CD4-positive, alpha-beta T cell treated with Interferon alpha-2 for 1 hour (primary cell): ENCODE data around the gene NINJ1.
"Not testable (repeated sequence)": the region's sequence is repeated elsewhere in the genome, so short reads cannot be mapped to it uniquely, and the experiment has no call there.

Experiments used
- DNase-seq, 2 donors: peaks; one replicate each; pipeline ENCODE4 v3.0.0-alpha.2; 2020 to 2022

Gene NINJ1

DNA sequence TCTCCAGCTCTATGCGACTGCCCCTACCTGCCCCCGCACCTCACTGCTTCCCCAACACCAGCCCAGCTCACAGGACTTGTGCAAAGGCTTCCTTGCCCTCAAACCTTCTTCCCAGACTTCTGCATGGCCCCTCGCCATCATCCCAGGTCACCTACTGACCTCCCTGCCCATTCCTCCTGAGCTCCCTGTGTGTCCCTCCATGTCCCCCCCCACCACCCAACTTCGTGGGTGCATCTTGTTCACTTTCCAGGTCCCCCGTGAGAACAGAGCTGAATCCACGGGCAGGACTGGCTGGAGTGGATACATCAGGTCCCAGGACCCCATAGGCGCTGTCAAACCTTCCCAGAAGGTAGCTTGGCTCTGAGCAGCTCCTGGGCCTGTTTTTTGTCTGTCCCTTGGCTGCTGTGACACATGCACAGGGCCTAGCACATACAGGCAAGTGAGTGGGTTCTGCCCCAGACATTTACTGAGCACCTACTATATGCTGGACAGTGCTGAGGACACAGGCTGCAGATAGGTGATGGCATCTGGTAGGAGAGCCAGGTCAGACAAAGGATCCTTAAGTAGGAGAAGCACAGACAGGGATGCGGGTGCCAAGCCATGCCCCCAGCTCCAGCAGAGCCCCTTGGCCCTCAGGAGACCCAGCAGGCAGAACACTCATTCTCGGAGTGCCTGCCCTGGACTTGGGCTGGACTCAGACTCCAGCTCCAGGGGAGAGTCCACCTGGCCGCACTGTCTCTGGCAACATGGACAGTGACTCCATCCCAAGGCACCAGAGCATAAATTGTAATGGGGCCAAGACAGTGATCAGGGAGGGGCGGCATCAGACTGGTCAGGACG lies 15.0 kb downstream of the NINJ1 start:
- DNase-seq, result no peak

DNA sequence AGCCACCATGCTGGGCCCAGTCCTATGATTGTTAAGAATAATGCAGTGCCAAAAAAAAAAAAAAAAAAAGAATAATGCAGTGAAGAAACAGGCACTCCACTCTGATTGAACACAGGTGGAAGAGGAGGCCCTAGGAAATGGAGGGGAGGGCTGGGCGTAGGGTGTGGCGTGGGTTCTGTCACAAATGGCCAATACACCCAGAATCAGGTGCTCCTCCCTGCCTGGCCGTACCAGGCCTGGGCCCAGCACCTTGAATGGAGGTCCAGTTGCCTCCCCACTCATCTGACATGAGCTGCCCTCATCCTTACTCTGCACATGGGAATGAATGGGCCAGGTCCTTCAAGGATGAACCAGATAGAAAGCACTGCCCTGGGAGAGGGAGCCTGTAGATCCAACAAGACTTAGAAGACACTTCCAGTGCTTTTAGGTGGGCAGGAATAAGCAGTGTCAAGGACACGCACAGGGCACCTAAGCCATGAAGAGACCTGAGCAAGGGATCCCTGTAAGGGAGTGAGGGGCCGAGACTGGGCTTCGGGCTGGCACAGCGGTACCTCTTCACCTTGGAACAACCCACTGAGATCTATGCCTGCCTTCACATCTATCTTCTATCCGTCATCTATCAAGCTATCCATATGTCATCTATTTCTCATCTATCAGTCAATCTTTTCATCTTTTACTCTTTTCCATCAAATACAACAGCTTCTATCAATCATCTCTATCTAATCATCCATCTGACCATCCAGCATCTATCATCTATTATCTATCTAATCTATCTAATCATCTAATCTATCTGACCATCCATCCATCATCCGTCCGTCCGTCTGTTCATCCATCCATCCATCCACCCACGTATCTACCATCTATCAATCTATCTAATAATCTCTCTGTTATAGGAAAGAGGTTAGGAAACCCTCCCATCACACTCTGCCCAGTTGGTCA lies 15.9 kb downstream of the NINJ1 start:
- no peak for DNase-seq

DNA sequence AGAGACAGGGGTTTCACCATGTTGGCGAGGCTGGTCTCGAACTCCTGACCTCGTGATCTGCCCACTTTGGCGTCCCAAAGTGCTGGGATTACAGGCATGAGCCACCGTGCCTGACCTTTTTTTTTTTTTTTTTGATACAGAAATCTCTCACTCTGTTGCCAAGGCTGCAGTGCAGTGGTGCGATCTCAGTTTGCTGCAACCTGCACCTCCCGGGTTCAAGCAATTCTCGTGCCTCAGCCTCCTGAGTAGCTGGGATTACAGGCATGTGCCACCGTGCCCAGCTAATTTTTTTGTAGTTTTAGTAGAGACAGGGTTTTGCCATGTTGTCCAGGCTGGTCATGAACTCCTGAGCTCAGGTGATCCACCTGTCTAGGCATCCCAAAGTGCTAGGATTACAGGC lies 16.5 kb downstream of the NINJ1 start:
- not testable (repeated sequence) for DNase-seq

DNA sequence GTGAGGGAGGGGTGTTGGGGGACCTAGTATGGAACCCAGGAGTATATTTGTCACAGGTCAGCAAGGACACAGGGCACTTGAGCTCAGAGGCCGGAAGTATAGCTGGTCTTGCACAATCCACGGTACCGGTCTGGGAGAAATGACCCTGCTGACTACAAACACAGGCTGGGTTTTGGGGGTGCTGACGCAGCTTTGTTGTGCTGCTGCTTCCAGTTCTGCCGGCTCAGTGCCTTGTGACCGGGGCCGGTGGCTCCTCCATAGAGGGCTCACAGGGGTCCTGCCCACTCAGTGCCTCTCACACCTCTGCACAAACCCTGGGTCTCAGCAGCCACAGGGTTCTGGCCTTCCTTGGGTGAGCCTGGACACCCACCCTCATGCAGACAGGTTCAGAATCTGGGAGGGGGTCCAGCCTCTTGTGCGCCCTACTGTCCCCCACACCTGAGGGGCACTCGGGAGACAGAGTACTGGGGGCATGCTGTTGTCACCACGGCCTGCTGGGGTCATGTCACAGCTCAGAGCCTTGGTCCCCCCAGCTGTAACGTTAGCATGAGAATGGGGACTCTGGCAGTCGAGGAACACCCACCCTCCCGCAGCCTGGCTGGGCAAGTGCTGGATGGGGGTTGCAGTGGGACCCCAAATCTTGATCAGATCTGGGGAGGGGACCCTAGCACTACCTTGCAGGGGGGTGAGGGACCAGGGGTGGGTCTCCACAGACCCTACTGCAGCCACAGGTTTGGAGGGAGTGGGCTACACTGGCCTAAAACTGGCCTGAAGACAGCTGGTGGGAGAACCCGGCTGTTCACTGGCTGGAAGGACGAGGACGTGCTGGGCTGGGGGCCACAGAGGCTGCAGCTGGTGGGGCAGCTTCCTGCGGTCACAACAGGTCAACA lies 17.7 kb downstream of the NINJ1 start:
- DNase-seq, result peak in 1 of 2 donors; percentile 79

DNA sequence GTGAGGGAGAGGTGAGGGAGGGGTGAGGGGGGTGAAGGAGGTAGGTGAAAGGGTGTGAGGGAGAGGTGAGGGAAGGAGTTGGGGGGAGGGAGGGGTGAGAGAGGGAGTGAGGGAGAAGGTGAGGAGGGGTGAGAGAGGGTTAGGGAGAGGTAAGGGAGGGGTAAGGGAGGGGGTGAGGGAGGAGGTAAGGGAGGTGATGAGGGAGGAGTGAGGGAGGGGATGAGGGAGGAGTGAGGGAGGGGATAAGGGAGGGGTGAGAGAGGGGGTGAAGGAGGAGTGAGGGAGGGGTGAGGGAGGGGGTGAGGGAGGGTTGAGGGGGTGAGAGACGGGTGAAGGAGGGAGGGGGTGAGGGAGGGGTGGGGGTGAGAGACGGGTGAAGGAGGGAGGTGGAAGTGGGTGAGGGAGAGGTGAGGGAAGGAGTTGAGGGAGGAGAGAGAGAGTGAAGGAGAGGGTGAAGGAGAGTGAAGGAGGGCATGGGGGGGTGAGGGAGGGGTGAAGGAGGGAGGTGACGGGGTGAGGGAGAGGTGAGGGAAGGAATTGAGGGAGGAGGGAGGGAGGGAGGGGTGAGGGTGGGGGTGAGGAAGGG lies 18.5 kb downstream of the NINJ1 start:
- no peak for DNase-seq

DNA sequence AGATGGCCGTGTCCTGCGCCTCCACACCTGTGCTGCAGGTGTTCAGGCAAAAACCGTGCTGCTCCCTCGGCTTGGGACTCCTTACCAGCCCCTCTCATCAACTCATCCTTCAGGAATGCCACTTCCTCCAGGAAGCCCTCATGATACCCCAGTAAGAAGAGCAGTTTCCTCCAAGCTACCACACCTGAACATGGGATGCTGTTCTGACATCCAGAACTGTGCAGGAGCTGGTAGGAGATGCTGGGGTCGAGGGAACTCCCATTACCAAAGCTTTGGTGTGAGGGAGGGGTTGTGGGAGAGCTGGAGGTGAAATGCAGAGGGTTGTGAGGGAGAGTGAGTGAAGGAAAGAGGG lies 19.1 kb downstream of the NINJ1 start:
- DNase-seq, result no peak

DNA sequence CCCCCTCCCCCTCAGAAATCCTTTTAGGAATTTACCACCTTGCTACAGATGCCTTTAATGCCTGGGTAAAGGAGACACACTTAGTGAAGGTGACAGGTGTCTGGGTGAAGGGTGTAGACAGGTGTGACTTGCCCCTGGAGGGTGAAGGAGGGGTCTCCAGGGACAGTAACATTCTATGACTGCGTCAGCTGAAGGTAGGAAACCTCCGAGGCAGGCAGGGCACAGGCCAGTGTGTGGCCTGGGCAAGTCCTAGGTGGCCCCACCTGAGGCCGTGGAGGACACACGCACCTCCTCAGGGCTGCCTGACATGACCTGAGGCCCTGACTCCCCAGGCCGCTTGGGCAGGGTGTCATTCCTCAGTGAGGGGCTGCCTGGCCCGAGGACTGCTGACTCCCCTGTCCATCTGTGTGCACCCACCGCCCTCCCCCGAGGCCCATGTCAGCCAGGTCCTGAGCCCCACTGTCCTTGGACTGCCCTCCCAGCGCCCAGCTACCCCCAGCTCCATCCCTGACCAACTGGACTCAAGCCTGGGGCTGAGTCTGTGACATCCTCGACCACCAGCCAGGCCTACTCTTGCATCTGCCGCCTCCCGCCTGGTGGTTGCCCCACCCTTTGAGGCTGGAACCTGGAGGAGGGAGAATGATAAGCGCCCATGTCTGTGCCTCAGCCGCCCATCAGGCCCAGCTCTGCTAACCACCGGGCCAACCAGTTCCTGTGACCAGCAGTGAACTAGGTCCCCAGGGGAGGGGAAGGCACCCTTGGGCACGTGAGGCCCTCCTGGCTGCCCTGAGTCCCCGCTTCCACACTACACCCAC lies 19.7 kb downstream of the NINJ1 start:
- DNase-seq, result no peak

DNA sequence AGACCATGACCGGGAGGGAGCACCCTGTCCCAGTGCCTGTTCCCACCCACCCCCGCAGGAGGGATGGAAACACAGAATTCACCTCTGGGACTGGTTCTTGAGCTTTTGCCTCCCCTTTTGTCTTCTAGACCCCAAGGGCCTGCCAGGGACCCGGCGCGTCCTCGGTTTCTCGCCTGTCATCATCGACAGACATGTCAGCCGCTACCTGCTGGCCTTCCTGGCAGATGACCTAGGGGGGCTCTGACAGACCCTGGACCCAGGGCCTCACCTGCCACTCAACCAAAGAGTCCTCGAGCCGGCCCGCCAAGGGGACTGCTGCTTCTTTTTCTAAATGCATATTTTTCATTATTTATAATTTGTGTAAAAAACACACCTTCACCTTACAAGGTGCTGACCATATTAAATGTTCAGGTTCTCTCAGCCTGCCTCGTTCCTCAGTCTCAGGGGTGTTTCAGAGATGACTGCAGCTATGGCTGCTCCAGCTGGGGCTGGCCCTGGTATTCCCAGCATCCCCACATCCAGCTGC lies 21.1 kb downstream of the NINJ1 start:
- DNase-seq, result no peak

DNA sequence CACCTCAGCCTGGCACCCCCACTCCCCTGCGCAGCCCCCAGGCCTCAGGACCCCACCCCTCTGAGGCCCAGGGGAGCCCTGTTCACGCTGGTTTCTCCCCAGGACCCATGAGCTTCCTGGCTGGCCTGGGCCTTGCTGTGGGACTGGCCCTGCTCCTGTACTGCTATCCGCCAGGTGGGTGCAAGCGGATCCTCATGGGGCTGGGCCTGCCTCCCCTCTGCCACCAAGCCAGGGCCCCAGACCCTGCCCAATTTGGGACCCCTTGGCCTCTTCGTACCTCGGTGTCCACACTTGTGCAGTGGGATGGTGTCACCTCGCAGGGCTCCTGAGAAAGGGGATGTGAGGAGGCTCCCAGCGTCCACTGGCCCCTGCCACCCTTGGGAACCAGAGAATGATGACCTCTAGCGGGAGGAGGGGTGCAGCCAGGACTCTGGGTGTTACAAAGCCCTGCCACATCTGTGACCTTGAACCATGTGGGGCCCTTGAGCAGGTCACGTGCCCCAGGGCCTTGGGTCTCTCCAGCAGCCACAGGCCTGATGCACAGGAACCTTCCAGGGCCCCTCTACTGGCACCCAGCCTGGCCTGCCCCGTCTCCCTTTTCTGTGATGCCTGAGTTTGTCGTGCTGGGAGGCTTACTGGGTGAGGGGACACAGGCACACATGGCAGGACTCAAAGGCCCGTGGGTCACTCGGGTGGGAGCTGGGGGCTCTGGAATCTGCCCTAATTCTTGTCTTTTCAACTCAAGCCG lies 21.8 kb downstream of the NINJ1 start:
- no peak for DNase-seq

DNA sequence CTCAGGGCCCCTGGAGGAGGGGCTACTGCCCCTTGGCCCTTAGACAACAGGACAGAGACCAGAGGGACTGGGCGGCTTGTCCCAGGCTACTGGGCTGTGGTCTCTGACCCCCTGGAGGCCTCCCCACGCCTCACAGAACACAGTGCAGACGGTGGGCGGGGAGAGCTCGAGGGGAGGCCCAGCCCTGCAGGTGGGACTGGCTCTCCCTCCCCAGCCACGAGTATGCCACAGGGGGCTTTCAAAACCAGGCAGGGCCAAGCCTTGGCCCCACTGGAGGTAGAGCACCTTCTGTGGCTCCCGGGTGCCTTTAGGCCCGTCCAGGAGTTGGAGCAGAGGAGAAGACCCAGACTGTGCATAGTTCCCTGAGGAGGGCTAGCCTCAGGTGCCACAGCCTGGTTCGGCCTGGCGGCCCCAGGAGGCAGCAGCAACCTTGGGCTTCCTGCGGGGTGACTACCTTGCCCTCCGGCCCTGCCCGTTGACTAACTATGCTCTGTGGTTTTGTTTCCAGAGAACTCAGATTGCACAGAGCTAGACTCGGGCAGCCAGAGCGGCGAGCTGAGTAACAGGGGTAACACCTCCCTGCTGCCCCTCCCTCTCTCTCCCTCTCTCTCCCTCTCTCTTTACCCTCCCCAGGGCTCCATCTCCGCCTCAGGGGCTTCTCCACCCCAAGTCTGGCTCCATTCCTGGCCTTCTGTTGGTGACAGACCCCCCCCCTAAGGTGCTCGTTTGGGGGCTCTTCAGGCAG lies 22.5 kb downstream of the NINJ1 start:
- DNase-seq, result peak in 1 of 2 donors; percentile 71

DNA sequence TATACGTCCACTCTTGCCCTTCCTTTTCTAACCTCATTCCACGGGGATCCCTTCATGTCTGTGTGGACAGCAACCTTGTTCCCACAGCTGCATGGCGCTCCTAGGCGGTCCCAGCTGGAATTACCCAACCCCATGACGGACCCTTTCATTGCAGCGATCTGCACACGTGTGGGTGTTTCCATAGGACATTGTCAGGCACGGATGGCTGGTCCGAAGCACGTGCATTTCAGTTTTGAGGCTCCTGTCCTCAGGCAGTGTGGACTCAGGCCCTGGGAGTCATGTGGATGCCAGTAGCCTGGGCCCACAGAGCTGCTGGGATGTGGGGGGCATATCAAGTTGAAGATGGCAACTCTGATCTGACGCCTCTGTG lies 23.1 kb downstream of the NINJ1 start:
- DNase-seq, result no peak

DNA sequence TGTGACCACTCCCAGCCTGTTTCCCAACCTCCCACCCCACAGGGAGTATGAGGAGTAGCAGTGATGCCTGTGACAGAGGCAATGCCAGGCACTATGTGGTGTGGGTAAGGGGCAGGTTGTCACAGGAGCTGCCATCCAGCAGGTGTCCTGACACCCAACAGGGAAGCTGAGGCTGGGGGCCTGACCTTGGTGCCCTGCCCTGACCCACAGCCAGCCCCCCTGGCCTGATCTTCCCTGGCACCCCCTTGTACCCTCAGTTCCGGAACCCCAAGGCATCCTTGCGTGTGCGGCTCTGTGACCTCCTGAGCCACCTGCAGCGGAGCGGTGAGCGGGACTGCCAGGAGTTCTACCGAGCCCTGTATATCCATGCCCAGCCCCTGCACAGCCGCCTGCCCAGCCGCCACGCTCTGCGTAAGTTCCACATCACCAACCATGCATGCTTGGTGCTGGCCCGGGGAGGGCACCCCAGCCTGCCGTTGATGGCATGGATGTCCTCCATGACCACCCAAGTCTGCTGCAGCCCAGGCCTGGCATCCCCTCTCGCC lies 23.7 kb downstream of the NINJ1 start:
- no peak for DNase-seq

DNA sequence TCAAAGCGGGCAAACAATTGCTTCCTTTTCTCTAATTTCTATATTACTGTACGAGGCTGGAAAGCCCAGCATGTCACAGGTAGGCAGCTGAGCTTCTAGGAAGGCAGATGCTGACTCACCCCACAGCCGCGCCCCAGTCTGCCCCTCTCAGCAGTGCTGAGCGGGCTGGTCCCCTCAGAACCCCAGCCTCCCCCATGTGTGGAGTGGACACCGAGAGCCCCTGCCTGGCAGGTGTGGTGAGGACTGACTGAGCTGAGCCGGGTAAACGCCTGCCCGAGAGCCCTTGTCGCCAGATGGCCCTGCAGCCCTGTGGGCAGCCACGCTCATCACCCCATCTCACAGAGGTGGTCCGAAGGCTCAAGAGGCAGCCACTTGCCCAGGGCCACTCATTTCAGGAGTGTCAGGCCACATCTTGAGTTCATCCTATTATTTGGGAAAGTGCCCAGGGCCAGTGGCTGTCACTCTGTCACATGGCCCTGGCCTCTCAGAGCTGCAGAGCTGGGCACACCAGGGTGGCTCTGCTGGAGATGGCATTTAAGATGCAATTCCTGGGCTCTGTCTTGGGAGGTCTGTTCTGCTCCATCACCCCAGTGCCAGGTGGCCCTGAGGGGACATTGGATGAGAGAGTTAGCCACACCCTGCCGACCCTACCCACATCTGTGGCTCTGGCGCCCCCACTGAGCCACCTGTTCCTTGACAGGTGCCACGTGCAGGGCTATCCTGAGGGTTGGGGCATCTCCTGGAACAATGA lies 25.6 kb downstream of the NINJ1 start:
- no peak for DNase-seq

DNA sequence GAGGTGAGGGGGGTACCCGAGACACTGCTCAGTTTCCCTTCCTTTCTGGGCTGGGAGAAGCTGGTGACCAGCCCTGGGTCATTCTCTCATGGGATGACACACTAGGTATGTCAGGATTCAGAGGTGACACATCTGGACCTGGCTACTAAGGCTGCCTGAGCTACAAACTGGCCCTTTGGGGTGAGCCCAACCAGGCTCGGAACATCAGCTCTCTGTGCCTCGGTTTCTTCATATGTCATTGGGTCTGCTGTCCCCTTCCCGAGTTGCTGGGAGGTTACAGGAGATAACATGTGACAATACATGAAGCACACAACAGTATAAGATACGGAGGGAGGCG lies 26.3 kb downstream of the NINJ1 start:
- no peak for DNase-seq

DNA sequence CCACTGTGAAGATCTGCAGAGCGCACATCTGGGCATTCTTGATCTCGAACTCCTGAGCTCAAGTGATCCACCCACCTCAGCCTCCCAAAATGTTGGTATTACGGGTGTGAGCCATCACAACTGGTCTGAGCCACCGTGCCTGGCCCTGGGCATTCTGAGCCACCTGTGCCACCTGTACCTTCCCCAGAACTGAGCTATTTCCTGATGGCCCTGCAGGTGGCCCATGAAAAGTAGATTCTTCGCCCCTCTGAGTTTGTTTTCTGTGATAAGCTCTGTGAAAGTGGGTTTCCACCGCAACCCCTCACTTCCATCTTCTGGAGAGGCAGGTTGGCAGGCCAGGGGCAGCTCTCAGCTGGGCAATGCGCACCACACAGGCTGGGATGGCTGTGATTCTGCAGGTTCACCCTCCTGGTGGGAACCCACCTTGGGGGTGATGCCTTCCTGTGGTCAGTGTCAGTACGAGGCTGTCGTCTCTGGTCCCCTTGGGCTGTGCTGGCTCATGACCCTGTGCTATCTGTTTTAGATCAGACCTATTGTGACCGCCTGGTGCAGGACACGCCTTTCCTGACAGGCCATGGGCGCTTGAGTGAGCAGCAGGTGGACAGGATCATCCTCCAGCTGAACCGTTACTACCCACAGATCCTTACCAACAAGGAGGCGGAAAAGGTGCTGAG lies 26.8 kb downstream of the NINJ1 start:
- DNase-seq, result no peak

DNA sequence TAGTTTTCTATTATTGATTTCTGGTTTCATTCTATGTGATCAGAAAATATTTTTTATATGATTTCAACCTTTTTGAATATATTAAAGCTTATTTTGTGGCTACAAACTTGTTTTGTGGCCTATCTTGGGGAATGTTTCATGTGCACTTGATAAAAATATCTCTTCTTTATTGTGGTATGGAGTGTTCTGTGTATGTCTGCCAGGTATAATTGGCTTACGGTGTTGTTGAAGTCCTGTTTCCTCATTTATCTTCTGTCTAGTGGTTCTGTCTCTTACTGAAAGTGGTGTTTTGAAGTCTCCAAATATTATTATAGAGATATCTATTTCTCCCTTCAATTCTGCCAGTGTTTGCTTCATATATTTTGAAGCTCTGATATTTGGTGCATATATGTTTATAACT lies 28.4 kb downstream of the NINJ1 start:
- no peak for DNase-seq

DNA sequence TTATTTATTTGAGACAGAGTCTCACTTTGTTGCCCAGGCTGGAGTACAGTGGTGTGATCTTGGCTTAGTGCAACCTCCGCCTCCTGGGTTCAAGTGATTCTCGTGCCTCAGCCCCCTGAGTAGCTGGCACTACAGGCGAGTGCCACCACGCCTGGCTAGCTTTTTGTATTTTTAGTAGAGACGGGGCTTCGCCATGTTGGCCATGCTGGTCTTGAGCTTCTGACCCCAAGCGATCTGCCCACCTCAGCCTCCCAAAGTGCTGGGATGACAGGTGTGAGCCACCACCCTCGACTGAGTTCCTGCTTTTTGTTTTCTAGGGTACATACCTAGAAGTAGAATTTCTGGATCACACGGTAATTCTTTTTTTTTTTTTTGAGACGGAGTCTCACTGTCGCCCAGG lies 33.0 kb downstream of the NINJ1 start:
- DNase-seq, result not testable (repeated sequence)

DNA sequence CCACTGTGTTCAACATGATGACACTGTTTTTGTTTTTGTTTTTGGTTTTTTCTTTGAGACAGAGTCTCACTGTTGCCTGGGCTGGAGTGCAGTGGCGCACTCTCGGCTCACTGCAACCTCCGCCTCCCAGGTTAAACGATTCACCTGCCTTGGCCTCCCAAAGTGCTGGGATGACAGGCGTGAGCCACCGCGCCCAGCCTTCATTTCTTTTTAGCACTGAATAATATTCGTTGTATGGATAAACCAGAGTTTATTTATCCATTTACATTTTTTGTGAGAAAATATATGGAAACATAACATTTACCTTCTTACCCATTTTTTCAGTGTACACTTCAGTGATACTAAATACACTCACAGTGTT lies 33.8 kb downstream of the NINJ1 start:
- DNase-seq, result no peak
